NCI-H345 (cell line): ENCODE measurements around the gene HEATR5A.
"Not testable (repeated sequence)": the region's sequence is repeated elsewhere in the genome, so short reads cannot be mapped to it uniquely, and the experiment has no call there.

ENCODE experiments used
- DNase-seq: peaks from one replicate; lab custom pipeline; 2025; lab: John Stamatoyannopoulos, UW

Gene HEATR5A

GRCh38 chr14:31388687-31389413 is 31.5 kb downstream of the HEATR5A start:
- DNase-seq: no peak

- no peak for DNase-seq
Measured at GRCh38 chr14:31387091-31387490, 33.3 kb downstream of the HEATR5A start.

- DNase-seq: no peak
Measured at GRCh38 chr14:31386271-31386670, 34.1 kb downstream of the HEATR5A start.

- DNase-seq: no peak
Measured at GRCh38 chr14:31382221-31382620, 38.1 kb downstream of the HEATR5A start.

GRCh38 chr14:31380106-31380505 is 40.2 kb downstream of the HEATR5A start:
- DNase-seq: no peak

GRCh38 chr14:31379125-31379947 is 41.0 kb downstream of the HEATR5A start:
- DNase-seq: not testable (repeated sequence)

GRCh38 chr14:31377433-31377832 is 42.9 kb downstream of the HEATR5A start:
- DNase-seq: no peak

GRCh38 chr14:31371646-31372045 is 48.7 kb downstream of the HEATR5A start:
- no peak for DNase-seq

- no peak for DNase-seq
Measured at GRCh38 chr14:31363331-31364073, 56.8 kb downstream of the HEATR5A start.

- DNase-seq: no peak
Measured at GRCh38 chr14:31362746-31363145, 57.6 kb downstream of the HEATR5A start.

GRCh38 chr14:31361761-31362160 is 58.6 kb downstream of the HEATR5A start:
- not testable (repeated sequence) for DNase-seq

- no peak for DNase-seq
Measured at GRCh38 chr14:31360919-31361662, 59.3 kb downstream of the HEATR5A start.

GRCh38 chr14:31357279-31357678 is 63.1 kb downstream of the HEATR5A start:
- no peak for DNase-seq

GRCh38 chr14:31346097-31346496 is 74.3 kb downstream of the HEATR5A start:
- DNase-seq: no peak

- DNase-seq: no peak
Measured at GRCh38 chr14:31341280-31341679, 79.1 kb downstream of the HEATR5A start.

GRCh38 chr14:31340297-31341063 is 79.9 kb downstream of the HEATR5A start:
- no peak for DNase-seq

- DNase-seq: no peak
Measured at GRCh38 chr14:31339743-31340142, 80.6 kb downstream of the HEATR5A start.

GRCh38 chr14:31337331-31337730 is 83.0 kb downstream of the HEATR5A start:
- DNase-seq: no peak

- no peak for DNase-seq
Measured at GRCh38 chr14:31336646-31337045, 83.7 kb downstream of the HEATR5A start.

GRCh38 chr14:31331395-31331794 is 89.0 kb downstream of the HEATR5A start:
- DNase-seq: not testable (repeated sequence)
